ENCODE results near the gene BABAM2.

GRCh38 chr2:28327581-28327955, 437.0 kb downstream of the BABAM2 start:
- TF ChIP-seq EZH2phosphoT487 (conservative IDR thresholded peaks at IDR 0.05; ENCODE audit: low read length): no peak
- TF ChIP-seq, protein P1, sequence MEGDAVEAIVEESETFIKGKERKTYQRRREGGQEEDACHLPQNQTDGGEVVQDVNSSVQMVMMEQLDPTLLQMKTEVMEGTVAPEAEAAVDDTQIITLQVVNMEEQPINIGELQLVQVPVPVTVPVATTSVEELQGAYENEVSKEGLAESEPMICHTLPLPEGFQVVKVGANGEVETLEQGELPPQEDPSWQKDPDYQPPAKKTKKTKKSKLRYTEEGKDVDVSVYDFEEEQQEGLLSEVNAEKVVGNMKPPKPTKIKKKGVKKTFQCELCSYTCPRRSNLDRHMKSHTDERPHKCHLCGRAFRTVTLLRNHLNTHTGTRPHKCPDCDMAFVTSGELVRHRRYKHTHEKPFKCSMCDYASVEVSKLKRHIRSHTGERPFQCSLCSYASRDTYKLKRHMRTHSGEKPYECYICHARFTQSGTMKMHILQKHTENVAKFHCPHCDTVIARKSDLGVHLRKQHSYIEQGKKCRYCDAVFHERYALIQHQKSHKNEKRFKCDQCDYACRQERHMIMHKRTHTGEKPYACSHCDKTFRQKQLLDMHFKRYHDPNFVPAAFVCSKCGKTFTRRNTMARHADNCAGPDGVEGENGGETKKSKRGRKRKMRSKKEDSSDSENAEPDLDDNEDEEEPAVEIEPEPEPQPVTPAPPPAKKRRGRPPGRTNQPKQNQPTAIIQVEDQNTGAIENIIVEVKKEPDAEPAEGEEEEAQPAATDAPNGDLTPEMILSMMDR (IDR thresholded peaks at IDR 0.05; ENCODE audit: insufficient read depth, low read length, poor library complexity, severe bottlenecking): no peak

All from SU-DHL-6 (cell line).